ENCODE data around the gene BCL2.

The BCL2 gene

DNA sequence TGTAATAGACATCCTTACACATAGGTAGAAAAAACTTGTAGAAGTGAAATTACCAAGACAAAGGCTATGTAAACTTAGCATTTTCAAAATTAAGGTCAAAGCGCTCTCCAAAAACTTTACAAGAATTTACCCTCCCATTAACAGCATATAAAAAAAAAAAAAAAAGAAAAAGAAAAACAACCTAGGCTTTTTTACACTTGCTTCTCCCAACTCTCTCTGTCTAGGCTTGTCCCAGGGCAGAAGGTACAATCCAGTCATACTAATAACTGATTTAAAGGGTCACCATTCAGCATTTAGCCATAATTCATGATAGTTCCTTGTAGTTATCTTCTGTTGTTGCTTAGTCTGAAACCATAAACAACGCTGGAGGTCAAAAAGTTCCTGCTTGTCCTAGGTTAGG lies 130.5 kb downstream of the BCL2 start:
- H3K4me3 Mint-ChIP-seq, result no peak overlapping the region
- no peaks in the 10 kb centered on the region for H3K9me3 Mint-ChIP-seq
- peaks cover 53% of the 10 kb centered on the region for H3K4me1 Mint-ChIP-seq (ENCODE audit: low read depth)
- DNase-seq (ENCODE audit: low spot score), result no peak
- no peaks in the 10 kb centered on the region for H3K27me3 Mint-ChIP-seq (ENCODE audit: low read depth)
- no peak overlapping the region for H3K27ac Mint-ChIP-seq
- H3K36me3 Mint-ChIP-seq (ENCODE audit: low read depth), result peaks cover 40% of the 10 kb centered on the region

DNA sequence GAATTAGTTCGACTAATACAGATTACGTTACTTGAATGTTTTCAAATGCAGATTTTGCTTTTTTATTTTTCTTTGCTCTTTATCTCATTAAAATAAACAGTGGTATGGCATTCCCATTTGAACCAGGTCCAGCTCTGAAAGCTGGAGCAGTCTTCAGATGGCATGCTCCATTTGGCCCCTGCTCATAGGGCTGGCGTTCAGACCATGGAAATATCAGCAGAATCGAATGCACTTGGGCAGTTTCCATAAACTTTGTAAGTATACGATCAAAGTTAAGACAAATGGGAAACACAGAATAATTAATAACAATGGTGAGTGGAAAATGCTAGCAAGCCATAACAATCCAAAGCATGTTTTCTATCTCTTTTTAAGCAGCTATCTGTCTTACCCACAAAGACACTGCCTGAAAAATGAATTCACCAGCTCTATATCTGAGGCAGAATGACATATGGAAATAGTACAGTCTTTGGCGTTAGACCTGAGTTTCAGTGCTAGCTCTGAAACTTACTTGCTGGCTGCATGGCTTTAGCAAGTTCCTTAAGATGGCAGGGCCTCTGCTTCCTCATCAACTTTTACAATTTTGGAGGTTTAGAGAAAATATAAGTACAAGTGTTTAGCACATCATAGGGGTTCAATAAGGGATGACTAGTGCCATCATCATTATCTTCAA lies 131.6 kb downstream of the BCL2 start:
- DNase-seq (ENCODE audit: low spot score), result no peak
- Mint-ChIP-seq H3K27me3 (ENCODE audit: low read depth) (no peaks in the 10 kb centered on the region), H3K9me3 (no peaks in the 10 kb centered on the region), H3K4me1 (ENCODE audit: low read depth) (peaks cover 51% of the 10 kb centered on the region), H3K36me3 (ENCODE audit: low read depth) (peaks cover 42% of the 10 kb centered on the region), H3K4me3 (peak overlapping the region; percentile 9), H3K27ac (no peak overlapping the region)

DNA sequence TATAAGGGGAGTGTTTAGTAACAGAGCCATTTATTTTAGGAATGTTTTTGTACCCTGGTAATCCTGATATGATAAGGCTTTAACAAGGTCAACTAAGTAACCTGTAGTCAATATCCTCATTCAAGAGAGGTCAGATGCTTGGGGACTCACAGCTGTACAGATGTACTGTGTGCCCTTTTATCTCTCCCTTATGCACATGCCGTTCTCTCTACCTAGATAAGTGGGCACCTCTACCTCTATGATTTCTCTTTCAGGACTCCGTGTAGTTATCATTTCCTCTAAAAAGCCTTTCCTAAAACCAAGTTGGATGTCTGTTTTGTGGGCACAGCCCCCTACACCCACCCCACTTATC lies 132.4 kb downstream of the BCL2 start:
- Mint-ChIP-seq H3K4me3 (peak overlapping the region; percentile 1), H3K4me1 (ENCODE audit: low read depth) (peaks cover 51% of the 10 kb centered on the region), H3K27me3 (ENCODE audit: low read depth) (no peaks in the 10 kb centered on the region), H3K36me3 (ENCODE audit: low read depth) (peaks cover 39% of the 10 kb centered on the region), H3K9me3 (no peaks in the 10 kb centered on the region), H3K27ac (peak overlapping the region; percentile 8)
- no peak for DNase-seq (ENCODE audit: low spot score)

DNA sequence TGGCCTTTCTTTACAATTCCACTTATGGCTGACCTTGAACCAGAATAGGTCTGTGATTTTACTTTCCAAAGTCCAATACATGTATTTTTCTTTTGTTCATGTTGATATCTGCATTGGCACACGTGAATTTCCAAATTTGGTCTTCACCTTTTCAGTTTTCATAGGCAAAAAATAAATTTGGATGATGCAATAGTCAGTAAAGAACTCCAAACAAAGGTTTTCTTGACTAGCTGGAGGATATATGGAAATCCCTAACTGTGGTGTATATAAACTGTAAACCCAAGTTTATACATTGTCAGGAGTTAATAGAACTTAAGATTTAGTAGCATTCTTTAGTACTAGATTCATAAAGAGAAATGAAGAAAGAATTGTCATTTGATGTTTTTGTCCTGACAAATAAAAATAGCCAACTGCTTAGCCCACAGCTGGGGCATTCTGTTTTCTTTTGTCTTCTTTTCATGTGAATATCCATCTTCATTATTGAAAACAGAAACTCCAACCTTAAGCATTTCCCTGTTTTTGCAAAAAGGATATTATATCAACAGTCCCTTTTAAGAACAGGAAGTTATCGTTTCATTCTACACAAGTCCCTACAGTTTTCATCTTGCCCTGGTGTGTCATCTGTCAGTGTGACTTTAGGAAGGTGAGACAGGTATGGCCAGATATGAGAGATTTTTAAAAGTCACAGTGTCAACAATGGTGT lies 132.9 kb downstream of the BCL2 start:
- Mint-ChIP-seq H3K4me1 (ENCODE audit: low read depth) (peaks cover 49% of the 10 kb centered on the region), H3K27me3 (ENCODE audit: low read depth) (no peaks in the 10 kb centered on the region), H3K9me3 (no peaks in the 10 kb centered on the region), H3K27ac (peak overlapping the region; percentile 8), H3K4me3 (peak overlapping the region; percentile 1), H3K36me3 (ENCODE audit: low read depth) (peaks cover 34% of the 10 kb centered on the region)
- no peak for DNase-seq (ENCODE audit: low spot score)

DNA sequence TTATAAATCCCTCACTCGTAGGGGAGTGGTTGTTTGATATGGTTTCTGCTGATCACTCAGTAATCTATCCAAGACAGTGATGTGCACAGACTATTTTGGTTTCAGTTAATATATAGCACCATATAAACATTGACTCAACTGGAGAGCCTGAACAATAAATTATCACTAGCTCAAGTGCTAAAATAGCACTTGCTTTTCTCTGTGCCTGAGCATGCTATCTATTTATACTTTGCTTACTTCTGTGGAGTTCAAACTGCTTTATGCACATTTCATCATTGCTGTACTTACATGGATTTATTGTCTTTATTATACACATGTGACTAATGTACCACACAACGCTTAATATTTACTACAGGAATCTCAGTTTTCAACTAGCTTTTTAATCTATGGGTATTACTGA lies 133.6 kb downstream of the BCL2 start:
- peaks cover 32% of the 10 kb centered on the region for H3K36me3 Mint-ChIP-seq (ENCODE audit: low read depth)
- no peaks in the 10 kb centered on the region for H3K27me3 Mint-ChIP-seq (ENCODE audit: low read depth)
- H3K9me3 Mint-ChIP-seq, result no peaks in the 10 kb centered on the region
- no peak for DNase-seq (ENCODE audit: low spot score)
- H3K27ac Mint-ChIP-seq, result no peak overlapping the region
- H3K4me3 Mint-ChIP-seq, result no peak overlapping the region
- peaks cover 49% of the 10 kb centered on the region for H3K4me1 Mint-ChIP-seq (ENCODE audit: low read depth)

DNA sequence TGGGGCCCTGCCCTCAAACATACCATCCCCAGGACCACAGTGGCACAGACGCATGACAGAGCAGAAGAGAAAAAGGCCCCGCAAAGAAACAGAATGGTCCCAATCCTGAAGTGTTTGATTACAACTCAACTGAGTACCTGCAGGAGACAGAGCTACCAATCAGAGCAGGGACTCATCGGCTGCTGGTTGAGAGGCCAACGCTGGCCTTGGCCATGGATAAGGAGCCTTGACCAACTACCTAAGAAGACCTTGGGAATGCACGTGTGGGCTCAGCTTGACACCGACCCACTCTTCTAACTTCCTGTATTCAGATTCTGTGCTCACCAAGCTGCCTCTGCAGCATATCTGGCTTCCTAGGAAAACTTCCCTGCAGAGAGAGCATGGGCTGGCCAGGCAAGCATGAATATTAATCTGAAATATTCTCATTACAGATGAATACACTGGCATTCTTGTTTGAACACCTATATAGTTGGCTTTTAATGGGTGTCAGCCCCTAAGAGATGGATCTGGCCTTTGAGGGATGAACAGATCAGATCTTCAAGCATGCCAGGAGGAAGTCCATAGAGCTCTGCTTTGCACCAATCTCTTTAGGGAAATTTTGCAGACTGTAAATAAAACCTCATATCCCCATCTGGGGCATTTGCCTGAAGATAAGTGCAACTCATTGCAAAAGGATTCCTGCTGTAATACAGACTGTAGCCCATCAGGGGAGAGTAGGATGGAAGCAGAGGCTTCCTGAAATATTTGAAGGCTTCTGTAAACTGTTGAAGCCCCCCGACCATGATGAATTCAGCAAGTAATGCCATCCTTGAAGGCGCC lies 135.4 kb downstream of the BCL2 start:
- Mint-ChIP-seq H3K9me3 (no peaks in the 10 kb centered on the region), H3K27ac (no peak overlapping the region), H3K4me3 (no peak overlapping the region), H3K4me1 (ENCODE audit: low read depth) (peaks cover 43% of the 10 kb centered on the region), H3K36me3 (ENCODE audit: low read depth) (peaks cover 28% of the 10 kb centered on the region), H3K27me3 (ENCODE audit: low read depth) (no peaks in the 10 kb centered on the region)
- DNase-seq (ENCODE audit: low spot score), result no peak

DNA sequence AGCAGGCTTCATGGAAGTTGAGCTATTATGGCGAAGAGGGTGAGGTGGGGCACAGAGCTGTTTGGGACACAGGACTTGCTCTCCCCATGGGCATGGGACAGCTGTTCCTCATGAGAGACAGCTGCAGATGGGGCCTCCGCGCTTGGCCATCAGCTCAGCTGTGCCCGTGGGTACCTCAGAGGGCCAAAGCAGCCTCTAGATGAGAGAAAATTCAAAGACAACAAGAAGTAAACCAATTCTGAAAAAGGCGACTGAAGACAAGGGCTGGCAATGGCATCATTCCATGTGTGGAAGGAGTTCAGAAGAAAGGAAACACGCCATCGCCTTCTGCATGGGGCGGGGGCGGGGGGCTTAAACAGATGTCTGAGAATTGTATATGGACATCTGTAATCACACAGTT lies 136.2 kb downstream of the BCL2 start:
- Mint-ChIP-seq H3K27ac (no peak overlapping the region), H3K36me3 (ENCODE audit: low read depth) (peaks cover 27% of the 10 kb centered on the region), H3K4me1 (ENCODE audit: low read depth) (peaks cover 38% of the 10 kb centered on the region), H3K9me3 (no peaks in the 10 kb centered on the region), H3K4me3 (no peak overlapping the region), H3K27me3 (ENCODE audit: low read depth) (no peaks in the 10 kb centered on the region)
- DNase-seq (ENCODE audit: low spot score), result no peak

DNA sequence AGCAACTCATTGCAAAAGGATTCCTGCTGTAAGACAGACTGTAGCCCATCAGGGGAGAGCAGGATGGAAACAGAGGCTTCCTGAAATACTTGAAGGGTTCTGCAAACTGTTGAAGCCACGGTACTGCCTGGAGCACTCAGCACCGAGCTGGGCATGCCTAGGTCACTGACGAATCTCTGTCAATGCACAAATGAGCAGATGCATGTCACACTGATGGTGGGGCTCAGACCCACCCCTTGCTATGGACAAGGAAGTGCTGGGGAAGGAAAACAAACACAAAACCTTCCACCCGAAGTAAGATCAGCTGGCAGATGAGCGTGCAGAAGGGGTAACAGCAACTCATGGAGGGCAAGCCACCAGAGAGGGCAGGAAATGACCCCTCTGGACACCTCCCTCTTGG lies 136.7 kb downstream of the BCL2 start:
- Mint-ChIP-seq H3K4me3 (no peak overlapping the region), H3K36me3 (ENCODE audit: low read depth) (peaks cover 31% of the 10 kb centered on the region), H3K9me3 (no peaks in the 10 kb centered on the region), H3K27me3 (ENCODE audit: low read depth) (no peaks in the 10 kb centered on the region), H3K4me1 (ENCODE audit: low read depth) (peaks cover 35% of the 10 kb centered on the region), H3K27ac (no peak overlapping the region)
- no peak for DNase-seq (ENCODE audit: low spot score)

DNA sequence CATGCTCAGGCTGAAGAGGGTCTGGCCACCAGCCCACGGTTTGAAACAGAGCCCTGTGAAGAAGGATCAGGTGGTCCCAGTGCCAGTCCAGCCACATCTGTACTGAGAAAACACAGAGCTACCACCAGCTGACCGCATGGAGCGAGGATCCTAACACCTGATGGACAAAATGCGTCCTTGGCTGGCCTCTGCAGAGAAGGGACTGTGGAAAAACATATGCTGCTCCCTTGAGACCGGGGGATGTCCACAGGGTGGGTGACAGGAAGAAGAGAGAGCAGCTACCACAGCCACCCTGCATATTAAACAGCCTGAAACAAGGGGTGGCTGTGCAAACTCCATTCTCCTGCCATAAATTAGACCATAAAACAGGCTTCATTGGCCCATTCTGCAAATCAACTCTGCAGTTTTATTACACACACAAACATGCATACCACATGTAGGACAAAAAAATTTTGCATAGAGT lies 137.2 kb downstream of the BCL2 start:
- no peak overlapping the region for H3K4me3 Mint-ChIP-seq
- no peaks in the 10 kb centered on the region for H3K9me3 Mint-ChIP-seq
- H3K36me3 Mint-ChIP-seq (ENCODE audit: low read depth), result peaks cover 27% of the 10 kb centered on the region
- H3K4me1 Mint-ChIP-seq (ENCODE audit: low read depth), result peaks cover 32% of the 10 kb centered on the region
- no peak for DNase-seq (ENCODE audit: low spot score)
- H3K27ac Mint-ChIP-seq, result no peak overlapping the region
- H3K27me3 Mint-ChIP-seq (ENCODE audit: low read depth), result no peaks in the 10 kb centered on the region

DNA sequence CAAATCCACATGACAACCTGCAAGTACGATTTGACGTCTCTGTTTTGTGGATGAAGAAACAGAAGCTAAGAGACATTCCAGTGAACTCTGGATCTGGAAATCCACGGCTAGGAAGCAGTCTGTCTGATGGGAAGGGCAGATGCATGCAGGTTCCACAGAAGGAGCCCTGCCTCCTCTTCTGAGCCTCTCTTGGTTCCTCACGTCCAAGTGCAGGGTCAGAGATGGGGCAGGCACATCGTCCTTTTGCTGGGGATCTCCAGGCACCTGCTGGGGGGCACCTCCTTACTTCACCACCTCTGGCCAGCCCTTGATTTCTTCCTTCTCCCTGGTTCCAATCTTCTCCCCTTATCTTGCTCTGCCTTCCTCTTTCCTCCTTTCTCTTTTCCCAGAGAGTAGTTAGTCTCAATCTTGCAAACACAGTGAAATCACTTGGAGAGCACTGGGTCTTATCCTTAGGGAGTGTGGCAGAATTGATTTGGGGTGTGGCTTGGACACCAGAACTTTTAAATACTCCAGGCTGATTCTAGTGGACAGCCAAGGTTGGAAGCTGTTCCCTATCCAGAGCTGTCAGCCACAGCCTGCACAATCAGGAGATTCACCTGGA lies 137.8 kb downstream of the BCL2 start:
- H3K4me1 Mint-ChIP-seq (ENCODE audit: low read depth), result peaks cover 27% of the 10 kb centered on the region
- H3K4me3 Mint-ChIP-seq, result no peak overlapping the region
- H3K36me3 Mint-ChIP-seq (ENCODE audit: low read depth), result peaks cover 25% of the 10 kb centered on the region
- DNase-seq (ENCODE audit: low spot score), result no peak
- H3K9me3 Mint-ChIP-seq, result no peaks in the 10 kb centered on the region
- no peaks in the 10 kb centered on the region for H3K27me3 Mint-ChIP-seq (ENCODE audit: low read depth)
- H3K27ac Mint-ChIP-seq, result no peak overlapping the region

DNA sequence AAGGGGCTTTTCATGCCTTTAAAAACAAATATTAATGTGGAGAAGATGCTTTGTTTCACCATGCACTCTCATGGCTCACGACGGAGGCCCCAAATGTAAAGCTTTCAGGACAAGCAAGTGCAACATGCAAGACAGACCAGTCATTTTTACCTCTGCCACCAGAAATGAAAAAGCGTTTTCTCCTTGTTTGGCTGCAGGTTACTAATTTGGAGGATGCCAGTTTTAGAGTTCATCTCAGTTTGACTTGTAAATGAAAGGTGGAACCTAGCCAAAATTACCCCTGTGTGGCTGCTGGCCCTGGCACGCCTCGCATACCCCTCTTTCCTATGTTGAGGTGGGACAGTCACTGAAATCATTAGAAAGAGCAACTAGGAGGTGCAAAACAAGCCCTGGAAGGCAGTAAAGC lies 138.6 kb downstream of the BCL2 start:
- Mint-ChIP-seq H3K4me1 (ENCODE audit: low read depth) (peaks cover 24% of the 10 kb centered on the region), H3K36me3 (ENCODE audit: low read depth) (peaks cover 26% of the 10 kb centered on the region), H3K9me3 (no peaks in the 10 kb centered on the region), H3K27ac (no peak overlapping the region), H3K27me3 (ENCODE audit: low read depth) (no peaks in the 10 kb centered on the region), H3K4me3 (no peak overlapping the region)
- no peak for DNase-seq (ENCODE audit: low spot score)

DNA sequence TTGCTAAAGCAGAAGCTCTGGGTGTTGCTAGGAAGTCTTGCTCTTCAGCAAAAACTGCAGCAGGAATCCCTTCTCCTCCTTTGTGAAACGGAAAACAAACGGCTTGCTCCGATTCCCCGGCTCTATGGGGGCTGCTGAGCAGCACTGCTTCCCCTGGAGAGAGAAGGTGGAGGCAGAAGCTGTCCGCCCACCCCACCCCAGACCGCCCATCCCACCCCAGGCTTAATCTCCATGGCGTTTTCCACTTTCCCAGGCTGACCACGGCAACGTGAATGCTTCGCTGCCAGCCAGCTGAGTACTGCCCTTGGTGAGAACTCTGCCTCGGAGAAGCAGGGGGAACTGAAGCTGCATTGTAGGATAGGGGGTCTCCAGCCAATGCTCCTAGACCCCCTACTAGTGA lies 139.2 kb downstream of the BCL2 start:
- Mint-ChIP-seq H3K9me3 (no peaks in the 10 kb centered on the region), H3K4me1 (ENCODE audit: low read depth) (peaks cover 28% of the 10 kb centered on the region), H3K36me3 (ENCODE audit: low read depth) (peaks cover 30% of the 10 kb centered on the region), H3K27ac (no peak overlapping the region), H3K27me3 (ENCODE audit: low read depth) (no peaks in the 10 kb centered on the region), H3K4me3 (no peak overlapping the region)
- DNase-seq (ENCODE audit: low spot score), result no peak

DNA sequence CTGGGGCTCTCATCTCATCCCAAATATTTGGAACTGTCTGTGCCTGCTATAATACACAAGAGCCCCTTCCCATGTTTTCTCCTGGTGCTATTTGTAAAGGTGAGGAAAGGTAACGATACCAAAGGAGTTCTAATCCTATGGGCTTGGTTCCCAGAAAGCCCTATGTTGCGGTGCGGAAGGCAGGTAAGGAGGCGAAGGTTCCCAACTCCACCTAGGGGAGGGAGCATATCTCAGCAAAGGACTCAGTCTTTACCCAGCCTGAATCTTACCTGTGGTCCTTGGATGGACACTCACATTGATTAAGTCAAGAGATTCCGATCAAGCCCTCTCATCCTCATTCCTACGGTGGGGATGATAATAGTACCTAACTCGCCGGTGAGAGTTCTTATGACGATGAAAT lies 140.1 kb downstream of the BCL2 start:
- no peak overlapping the region for H3K27ac Mint-ChIP-seq
- H3K36me3 Mint-ChIP-seq (ENCODE audit: low read depth), result peaks cover 34% of the 10 kb centered on the region

DNA sequence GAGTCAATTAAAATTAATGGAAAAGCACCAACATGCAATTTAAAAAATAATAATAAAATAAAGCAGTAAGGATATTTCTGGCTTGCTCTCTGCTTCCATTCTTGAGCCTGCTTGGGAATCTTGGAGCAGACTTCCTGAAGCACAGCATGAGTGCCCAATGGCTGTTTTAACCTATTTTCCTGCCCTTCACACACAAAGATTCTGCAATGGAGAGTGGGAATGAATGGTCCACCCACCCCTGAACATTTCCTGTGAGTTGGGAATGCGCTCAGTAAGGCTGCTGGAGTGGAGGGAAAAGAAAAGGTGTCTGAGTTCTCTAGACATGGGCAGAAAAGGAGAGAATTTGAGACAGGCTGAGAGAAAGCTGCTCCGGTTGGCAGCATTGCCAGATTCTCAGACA lies 140.6 kb downstream of the BCL2 start:
- no peaks in the 10 kb centered on the region for H3K27me3 Mint-ChIP-seq (ENCODE audit: low read depth)
- H3K4me1 Mint-ChIP-seq (ENCODE audit: low read depth), result peaks cover 29% of the 10 kb centered on the region
- no peak overlapping the region for H3K27ac Mint-ChIP-seq

More for the DNA sequence above, 140.1 kb downstream of the BCL2 start:
- no peaks in the 10 kb centered on the region for H3K9me3 Mint-ChIP-seq
- no peak overlapping the region for H3K4me3 Mint-ChIP-seq
- peaks cover 28% of the 10 kb centered on the region for H3K4me1 Mint-ChIP-seq (ENCODE audit: low read depth)
- no peak for DNase-seq (ENCODE audit: low spot score)
- no peaks in the 10 kb centered on the region for H3K27me3 Mint-ChIP-seq (ENCODE audit: low read depth)

More for the DNA sequence above, 140.6 kb downstream of the BCL2 start:
- DNase-seq (ENCODE audit: low spot score), result no peak
- Mint-ChIP-seq H3K9me3 (no peaks in the 10 kb centered on the region), H3K36me3 (ENCODE audit: low read depth) (peaks cover 34% of the 10 kb centered on the region), H3K4me3 (no peak overlapping the region)

All from T-helper 2 cell treated with Interferon-gamma antibody and Interleukin-4, amounts not matched to agents 5 μg/mL and 100 μg/mL, for 36 hours (primary cell).